HG03565 (cell line): ENCODE measurements around the gene SP6.

Source experiments
- ATAC-seq: cut with Tn5 transposase; IDR thresholded peaks from one replicate; pipeline ENCODE4 v1.9.1; 2021; ENCODE audit warnings: mild to moderate bottlenecking, moderate library complexity; ENCODE audit not compliant: unreplicated experiment

Gene SP6

DNA sequence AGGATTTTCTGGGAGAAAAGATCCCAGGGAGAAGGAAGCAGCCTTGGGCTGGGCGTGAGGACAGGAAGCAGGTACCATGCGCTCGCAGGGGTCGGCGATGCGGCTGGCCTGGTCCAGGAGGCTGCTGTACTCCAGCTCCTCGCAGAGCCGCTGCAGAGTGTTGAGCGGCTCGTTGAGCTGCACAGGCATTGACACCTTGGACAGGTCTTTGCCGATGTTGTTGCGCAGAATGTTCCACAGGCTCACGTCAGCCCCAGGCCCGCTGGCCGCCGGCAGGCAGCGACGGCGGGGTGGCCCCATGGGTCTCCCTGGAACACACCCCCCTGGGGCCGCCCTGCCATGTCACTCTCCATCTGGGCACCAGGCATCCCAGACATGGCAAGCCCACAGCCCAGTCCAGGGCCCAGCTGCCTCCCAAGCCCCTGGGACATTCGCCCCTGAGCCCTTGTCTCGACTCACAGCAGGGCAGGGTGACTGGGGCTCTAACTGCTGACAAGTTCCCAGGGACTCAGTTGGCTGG, 37.4 kb downstream of the SP6 start:
- no peak for ATAC-seq

DNA sequence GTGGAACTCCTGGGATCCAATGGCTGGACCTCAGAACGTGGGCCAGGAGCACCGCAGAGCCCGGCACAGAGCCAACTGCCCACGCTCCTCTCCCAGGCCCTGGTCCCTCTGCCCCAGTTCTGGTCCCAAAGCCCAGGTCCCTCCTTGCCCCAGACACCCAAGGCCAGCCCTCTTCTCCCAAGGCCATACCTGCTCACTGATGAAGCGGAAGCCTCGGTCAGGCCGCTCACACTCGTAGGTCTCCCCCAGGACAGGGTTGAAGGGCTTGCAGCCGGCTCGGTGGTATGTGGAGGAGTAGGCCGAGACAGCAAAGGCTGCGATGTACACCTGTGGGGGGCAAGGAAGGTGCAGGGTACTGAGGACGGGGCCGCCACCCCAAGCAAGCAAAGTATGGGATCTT, 37.9 kb downstream of the SP6 start:
- ATAC-seq, result no peak

DNA sequence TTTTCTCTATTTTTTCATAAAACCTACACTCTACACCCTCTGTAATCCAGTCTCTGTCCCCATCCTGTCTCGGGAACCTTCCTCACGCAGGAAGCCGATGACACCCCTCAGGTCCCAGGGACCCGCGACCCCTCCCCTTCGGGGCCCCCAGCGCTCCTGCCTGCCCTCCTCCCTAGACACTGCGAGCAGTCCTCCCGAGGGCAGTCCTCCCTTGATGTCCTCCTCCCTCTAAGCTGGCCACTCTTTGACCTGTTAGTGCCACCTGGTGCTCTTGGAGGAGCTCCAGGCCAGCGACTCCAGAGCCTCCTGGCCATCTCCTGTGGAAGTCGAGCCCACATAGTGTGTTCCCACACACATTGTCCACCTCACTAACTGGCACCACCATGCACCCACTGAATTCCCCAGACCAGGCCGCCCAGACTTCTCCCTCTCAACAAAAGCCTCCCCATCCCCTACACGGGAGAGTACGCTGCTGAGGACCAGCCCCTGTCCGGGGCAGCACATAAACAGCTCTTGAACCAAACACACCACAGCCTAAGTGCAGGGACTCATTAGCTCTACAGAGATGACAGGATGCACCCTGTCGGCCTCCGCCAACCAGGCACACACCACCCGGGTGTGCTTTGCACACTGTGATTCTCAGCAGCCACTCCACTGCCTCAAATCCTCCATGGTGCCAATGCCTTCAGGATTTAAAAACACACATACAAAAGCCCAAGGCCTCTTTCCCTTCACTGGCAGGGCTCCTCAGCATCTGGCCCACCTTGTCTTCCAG, 38.6 kb downstream of the SP6 start:
- ATAC-seq, result no peak

DNA sequence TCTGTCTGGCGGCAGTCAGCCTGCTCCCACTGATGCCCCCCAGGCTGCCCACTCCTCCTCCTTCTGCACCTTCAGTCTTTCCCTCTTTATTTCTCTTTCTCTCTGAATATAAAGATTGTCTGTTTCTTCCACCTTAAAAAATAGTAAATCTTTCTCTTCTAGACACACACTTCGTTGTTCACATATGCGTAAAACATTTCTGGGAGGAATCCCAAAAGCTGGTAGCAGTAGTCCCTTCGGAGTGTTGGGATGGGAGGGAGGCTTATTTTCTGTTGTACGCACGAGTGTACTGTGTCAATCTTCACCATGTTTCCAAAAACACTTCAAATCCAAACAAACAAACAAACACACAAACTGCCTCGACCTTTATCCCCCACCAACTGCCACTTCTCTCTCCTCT, 39.3 kb downstream of the SP6 start:
- ATAC-seq, result no peak

DNA sequence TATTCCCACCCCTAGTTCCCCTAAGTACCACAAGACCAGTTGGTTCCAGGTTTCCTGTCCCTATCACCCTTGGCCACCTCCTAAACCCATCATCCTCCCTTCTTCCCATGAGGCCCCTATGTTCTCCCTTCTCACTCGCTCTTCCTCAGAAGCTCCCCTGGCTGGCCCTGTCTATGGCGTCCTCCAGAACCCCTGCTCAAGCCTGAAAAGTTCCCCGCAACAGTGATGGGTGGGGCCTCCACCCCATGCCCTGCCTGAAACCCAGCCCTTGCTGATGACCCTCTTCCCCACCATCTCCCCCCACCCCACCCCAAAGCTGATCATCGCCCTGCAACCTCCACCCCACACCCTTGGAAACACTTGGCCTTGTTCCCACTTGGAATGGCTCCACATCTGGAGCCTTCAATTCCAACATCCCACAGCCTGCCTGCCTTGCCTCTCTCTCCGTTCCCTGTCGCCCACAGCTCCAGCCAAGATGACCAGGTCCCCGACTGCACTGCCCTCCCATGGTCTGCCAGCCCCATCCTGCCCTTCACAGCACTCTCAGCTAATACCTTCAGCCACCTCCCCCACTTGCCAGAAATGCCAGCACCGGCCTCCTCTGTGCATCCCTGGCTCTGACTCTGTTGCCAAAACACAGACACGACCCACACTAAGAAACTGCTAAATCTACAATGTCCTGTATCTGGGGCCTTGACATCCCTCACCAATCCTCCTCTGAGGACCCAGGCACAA, 39.9 kb downstream of the SP6 start:
- no peak for ATAC-seq

DNA sequence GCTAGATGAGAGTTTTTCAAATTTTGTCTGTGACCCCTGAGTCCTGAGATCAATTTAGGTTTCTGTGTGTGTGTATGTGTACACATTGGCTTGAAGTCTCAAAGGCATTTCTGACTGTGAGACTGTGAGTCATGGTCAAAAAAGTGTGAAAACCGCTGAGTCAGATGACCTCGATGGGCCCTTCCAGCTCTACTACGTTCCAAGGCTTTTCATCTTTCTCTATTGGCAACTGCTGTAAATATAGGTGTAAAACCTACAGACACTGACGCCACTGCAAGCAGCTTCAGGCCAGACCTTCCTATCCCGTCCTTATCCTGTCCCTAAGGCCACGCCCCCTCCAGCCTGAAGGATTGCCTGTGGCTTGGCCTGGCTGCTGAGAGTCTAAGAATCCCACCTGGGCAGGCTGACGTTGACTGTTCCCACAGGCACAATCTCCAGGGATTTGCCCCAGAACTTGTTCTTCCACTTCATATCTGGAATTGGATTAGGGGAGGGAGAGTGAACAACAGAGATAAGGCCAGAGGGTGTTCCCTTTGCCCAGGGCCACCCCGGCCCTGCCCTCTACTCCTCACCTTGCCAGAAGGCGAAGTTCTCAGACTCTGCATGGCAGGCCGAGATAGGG, 40.7 kb downstream of the SP6 start:
- no peak for ATAC-seq

DNA sequence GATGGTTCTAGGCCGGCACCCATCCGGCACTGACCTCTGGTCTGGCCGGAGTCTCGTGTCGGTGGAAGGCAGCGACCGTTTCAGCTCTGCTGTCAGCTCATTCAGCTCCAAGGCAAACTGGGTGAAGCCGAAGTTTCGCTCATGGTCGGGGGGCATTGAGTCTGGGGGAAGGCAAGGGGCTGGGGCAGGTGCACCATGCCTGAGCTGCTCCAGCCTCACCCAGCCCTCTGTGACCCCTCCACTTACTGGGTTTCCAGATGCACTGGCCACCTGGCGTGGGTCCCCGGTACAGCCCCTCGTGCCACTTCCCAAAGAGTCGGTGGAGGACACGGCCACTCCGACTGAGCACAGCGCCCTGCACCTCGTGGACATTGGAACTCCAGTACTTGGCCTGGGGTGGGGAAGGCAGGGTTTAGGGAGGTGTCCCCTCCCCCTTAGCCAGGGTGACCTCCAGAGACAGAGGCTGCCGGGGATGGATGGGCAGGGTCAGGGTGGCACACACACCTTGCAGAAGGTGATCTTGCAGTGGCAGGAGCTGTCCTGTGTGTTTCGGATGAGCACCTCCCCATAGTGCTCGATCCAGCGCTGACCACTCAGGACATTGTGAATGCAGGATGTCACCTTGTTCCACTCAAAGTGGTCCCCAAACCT, 42.0 kb downstream of the SP6 start:
- no peak for ATAC-seq

DNA sequence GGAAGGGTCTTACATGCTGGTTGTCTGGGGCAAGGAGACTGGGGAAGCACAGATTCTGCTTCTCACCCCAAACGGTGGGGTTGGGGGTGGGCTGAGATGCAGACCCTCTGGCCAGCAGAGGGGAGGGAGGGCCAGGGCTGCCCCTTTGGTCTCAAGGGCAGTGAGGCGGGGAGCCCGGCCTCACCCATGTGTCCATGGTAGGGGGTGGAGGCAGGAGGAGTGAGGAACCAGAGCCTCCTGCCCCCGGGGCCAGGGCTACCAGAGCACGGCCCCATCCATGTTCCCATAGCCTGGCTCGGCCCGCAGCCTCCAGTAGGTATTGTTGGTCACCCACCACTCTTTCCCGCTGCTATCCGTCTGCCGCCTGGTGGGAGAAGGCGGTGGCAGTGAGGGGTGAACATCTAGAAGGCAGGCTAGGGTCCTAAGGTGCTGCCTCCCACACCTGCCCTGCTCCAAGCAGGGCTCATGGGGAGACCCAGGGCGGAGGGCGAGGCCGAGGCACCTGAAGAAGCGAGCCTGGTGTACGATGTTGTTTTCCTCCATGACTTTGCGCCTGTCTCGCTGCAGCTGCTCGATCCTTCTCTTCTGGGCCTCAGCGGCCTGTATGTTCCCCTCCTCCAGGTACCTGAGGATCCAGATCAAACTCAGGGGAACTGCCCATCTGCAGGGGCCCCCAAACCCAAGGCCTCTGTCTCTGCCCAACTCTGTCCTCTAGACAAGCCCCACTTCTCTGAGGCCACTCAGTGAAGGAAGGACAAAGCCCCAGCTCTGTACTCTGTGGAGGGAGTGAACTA, 42.7 kb downstream of the SP6 start:
- ATAC-seq, result no peak

DNA sequence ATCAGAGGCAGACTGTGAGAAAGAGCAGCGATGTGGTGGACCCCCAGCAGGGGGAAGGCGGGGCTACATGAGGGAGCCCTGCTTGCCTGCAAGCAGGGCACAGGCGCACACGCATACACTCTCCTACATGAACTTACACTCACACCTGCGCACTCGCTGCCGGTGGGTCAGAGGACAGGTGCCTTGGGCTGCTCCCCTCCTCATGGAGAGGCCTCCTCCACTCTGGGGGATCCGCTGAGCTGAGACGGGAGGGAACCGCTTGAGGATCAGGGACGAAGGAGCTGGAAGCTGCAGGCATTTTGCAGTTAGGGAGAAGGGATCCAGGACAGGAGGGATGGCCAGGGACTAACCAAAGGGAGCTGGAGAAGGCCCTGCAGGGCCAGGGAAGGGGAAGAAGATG, 43.5 kb downstream of the SP6 start:
- no peak for ATAC-seq

DNA sequence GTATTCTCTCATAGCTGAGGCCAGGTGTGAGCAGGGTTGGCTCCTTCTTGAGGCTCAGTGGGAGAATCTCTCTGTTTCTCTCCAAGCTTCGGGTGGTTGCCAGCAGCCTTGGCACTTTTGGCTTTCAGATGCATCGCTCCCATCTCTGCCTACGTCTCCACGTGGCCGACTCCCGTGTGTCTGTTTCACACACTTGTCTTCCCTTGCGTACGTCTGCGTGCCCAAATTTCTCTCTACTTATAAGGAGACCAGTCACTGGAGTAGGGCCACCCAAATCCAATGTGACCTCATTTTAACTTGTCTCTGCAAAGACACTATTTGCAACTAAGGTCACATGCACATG, 44.1 kb downstream of the SP6 start:
- ATAC-seq, result no peak

DNA sequence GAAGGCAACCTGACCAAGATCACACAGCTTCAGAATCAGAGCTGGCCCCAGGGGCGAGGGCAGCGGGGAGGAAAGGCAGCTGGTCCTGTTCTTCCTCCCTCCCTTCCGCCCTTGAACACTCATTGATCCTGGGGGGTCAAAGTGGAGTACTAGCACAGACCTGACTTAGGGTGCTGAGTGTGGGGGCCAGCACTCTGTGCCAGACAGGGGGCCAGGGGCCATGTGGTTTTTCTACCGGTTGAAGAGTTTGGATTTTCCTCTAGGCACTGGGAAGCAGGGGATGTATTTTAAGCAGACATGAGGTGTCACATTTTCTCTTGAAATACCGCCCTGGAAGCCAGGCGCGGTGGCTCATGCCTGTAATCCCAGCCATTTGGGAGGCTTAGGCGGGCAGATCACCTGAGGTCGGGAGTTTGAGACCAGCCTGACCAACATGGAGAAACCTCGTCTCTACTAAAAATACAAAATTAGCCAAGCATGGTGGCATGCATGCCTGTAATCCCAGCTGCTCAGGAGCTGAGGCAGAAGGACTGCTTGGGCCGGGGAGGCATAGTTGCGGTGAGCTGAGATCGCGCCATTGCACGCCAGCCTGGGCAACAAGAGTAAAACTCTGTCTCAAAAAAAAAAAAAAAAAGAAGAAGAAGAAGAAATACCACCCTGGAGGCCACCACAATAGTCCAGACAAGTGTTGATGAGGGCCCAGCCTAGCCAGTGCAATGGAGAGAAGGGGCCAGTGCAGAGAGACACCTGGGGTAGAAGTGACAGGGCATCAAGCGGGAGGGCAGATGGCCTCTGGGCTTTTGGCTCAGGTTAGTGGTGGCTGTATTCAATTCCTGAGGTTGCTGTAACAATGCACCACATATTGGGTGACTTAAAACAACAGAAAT, 44.7 kb downstream of the SP6 start:
- no peak for ATAC-seq

DNA sequence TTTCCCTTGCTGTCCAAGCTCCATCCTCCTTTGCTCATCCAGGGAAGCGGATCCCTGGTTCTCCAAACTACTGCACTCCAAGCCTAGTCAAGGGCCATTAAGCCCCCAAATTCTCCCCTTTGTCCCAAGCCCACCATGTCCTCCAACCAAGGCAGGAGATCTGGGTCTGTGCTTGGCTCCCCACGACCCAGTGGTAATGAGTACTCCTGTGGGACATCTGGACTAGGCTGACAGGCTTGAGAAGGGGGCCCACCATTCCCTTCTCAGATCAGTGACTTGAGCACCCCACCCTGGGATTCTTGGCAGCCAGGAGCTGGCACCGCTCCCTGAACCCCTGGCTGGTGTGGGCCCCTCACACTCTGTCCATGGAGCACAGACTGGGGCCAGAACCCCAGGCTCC, 46.5 kb downstream of the SP6 start:
- no peak for ATAC-seq

DNA sequence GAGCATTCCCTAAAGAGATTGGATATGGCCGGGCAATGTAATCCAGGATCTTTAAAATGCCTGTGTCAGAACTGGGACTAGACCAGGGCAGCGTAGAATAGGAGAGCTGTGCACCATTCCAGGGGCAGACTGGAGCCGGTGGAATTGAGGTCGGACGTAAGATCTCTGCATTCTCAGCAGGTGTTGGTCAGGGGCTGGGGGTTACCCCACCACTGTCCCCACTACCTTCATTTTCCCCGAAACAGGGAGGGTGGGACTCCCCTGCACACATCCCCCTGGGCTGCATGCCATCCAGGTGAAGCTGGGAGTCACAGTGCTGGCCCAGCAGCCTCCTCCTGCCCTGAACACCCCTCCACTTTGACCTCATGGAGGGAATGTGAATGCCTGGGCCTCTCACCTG, 47.2 kb downstream of the SP6 start:
- ATAC-seq, result no peak

DNA sequence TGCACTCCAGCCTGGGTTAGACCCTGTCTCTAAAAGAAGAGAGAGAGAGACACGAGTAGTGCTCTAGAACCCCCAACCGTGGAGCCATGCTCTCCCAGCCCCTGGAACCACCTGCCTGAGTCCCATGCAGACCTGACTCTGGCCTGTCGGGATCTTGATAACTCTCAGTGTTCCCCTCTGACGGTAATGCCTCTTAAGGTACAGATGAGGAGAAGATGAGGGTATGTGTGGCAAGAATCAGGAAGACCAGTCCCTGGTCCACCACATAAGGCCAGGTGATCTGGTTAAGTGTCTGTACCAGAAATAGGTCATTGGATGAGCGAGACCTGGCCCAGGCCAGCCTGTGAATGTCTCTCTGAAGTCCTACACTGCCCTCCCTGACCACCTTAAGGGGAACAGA, 47.8 kb downstream of the SP6 start:
- ATAC-seq, result no peak

DNA sequence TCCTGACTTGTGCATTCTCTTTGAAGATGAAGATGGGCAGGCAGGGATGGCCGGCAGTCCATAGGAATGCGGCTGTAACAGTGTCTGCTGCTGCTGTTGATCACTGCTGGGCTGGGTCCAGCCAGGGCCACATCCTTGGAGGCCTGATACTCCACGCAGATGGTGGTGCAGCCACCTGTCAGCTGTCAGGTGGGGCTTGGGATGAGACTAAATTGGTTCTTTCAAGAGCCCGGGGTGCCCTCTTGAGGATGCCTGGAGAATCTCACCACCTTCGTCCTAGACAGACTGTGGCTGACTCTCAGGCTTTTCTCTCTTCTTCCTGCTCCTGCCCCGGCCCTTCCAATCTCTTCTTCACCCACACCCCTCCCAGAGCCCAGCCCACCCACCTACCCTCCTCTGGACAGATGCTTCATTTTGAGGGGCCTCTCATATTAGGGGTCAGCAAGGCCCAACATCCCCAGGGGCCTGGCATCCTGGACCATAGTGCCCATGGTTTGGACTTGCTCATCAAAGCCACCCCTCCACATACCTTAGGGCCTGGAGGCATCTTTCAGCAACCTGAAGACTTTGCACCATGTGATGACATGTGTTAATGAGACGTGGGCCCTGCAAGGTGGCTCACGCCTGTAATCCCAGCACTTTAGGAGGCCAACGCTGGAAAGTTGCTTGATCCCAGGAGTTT, 48.5 kb downstream of the SP6 start:
- ATAC-seq, result no peak

DNA sequence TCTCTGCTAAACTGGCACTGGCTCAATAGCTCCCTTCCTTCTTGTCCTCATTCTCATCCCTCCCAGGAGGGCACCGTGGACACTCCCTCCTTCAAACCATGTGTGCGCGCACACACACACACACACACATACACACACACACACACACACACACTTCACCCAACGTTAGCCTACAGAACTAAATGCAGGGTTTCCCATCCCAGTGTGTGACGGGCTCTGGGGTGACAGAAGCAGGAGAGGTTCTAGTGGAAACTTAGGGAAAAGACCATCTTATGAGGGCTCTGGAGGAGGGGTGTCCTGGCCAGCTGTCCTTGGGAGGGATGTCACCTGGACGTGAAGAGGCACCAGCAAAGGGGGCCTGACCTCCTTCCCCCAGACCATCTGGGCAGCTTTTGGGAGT, 49.1 kb downstream of the SP6 start:
- ATAC-seq, result no peak

DNA sequence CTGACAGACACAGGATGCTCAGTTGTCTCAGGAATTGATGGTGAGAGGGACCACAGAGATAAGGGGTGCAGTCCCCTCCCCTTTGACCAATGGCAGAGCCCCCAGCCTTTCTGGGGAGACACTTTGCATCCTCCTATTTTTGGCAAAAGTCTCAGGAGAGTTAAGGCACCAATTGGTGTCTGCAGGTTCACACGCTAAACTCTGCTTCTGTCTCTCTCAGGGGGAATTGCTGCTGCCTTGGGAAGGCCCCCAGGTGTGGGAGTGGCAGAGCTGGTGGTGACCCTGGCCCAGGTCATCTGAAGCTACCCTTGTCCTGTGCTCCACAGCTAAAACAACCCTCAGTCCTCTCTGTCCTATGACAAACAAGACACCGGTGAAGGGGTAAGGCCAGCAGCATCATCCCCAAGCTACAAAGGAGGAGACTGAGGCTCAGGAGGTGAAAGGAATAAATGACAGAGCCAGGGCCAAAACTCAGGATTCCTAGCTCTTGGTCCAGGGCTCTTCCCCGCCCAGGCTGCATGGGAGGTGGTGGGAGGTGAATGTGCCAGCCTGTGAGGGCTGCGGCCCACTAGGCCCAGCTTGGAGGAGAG, 49.7 kb downstream of the SP6 start:
- ATAC-seq, result no peak

DNA sequence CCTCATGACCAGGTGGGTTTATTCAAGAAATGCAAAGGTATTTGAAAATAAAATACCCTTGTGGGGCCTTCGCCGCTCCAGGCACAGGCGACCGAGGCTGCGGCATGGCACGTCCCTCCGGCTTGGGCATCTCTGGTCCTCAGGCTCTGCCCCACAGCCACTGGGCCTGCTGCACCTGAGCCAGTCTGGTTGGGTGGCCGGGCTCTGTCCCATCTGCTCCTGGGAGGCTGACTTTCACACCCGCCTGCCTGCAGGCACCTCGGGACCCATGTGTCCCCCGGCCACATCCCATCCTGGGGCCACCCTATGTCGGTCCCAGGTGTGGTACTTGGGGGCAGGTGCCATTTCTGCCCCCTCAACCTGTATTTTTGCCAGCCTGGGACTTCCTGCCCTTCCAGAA, 50.3 kb downstream of the SP6 start:
- ATAC-seq, result no peak

DNA sequence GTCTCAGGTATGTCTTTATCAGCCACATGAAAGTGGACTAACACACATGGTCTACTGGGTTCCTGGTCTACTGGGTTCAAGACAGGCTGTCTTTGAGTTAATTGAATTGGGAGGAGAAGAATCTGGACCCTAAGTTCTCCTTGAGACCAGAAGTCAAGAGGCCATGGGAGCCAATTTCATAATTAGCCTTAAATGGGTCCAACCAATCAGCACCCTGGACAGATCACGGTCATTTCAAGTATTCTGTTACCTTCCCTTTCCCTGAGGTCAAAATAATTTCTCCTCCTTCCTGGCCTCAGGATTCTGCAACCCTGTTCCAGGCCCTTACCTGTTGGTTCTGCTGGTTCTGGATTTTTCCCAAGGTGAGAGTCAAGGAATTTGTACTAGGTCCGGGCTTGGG, 53.2 kb downstream of the SP6 start:
- no peak for ATAC-seq
